ENCODE measurements around the gene XCR1. TPM values are rescaled to one million over a fixed set of nuclear protein-coding genes. Genes with fewer than 3 reads are reported as not detected.

Gene XCR1
- total and polyA plus RNA-seq, 2 experiments from 2014 or later, result not detected

GRCh38 chr3:46024131-46024530 lies 3.2 kb downstream of the XCR1 start (continued):
- TF ChIP-seq ETS1 (IDR thresholded peaks at IDR 0.05) (no peak), ZNF331 (CRISPR knock-in tag; IDR thresholded peaks at IDR 0.05; ENCODE audit: low read depth) (no peak)

- TF ChIP-seq CTCF (conservative IDR thresholded peaks at IDR 0.05; ENCODE audit: low read depth in 2 of 2) (no peak), ZNF331 (CRISPR knock-in tag; IDR thresholded peaks at IDR 0.05; ENCODE audit: low read depth) (no peak), STAT1 (IDR thresholded peaks at IDR 0.05; ENCODE audit: unreplicated experiment) (no peak)
- H3K4me3 ChIP-seq, result no peak overlapping the region
- H3K4me1 ChIP-seq (ENCODE audit: insufficient read depth), result no peaks in the 10 kb centered on the region
- H3K9me2 ChIP-seq (ENCODE audit: insufficient read depth), result 0 out of 2 replicates have a peak, but pooled peaks cover 7% of the 10 kb centered on the region
- H3K4me1 Mint-ChIP-seq, result no peaks in the 10 kb centered on the region
- H3K36me3 Mint-ChIP-seq (ENCODE audit: low read depth), result peaks cover 7% of the 10 kb centered on the region; the same call in 2 of the 3 replicates
- H3K27ac ChIP-seq (ENCODE audit: low read depth), result no peak overlapping the region
- H3K27me3 ChIP-seq (ENCODE audit: insufficient read depth), result no peaks in the 10 kb centered on the region
- no peaks in the 10 kb centered on the region for H4K20me1 ChIP-seq (replicated peaks; ENCODE audit: insufficient read depth)
- peaks cover 19% of the 10 kb centered on the region for H3K9me3 Mint-ChIP-seq
- H3K4me2 ChIP-seq, result no peak overlapping the region
- H3K4me3 Mint-ChIP-seq, result no peak overlapping the region
- peak overlapping the region; percentile 58; the same call in 1 of the 2 replicates for H3K27ac Mint-ChIP-seq
- H3F3A ChIP-seq (replicated peaks; ENCODE audit: low read depth), result no peaks in the 10 kb centered on the region
- H3K27me3 Mint-ChIP-seq (ENCODE audit: insufficient read depth, low read depth, poor library complexity), result peaks cover 9% of the 10 kb centered on the region
- 0 out of 2 replicates have a peak, but pooled peaks cover 4% of the 10 kb centered on the region for H3K36me3 ChIP-seq (ENCODE audit: insufficient read depth)
- no peak for ATAC-seq
- DNase-seq (ENCODE audit: low spot score), result no peak
- H3K79me2 ChIP-seq (replicated peaks; ENCODE audit: insufficient read depth), result no peaks in the 10 kb centered on the region
- peak overlapping the region; percentile 59; the same call in 1 of the 2 replicates for H2AFZ ChIP-seq
Observed at GRCh38 chr3:46022909-46023785, 4.1 kb downstream of the XCR1 start.

GRCh38 chr3:46021516-46021915 lies 5.8 kb downstream of the XCR1 start:
- Histone ChIP-seq H3K79me2 (replicated peaks; ENCODE audit: insufficient read depth) (no peaks in the 10 kb centered on the region), H3K4me3 (no peak overlapping the region), H3K36me3 (ENCODE audit: insufficient read depth) (no peaks in the 10 kb centered on the region), H4K20me1 (replicated peaks; ENCODE audit: insufficient read depth) (no peaks in the 10 kb centered on the region), H3K27ac (ENCODE audit: low read depth) (no peak overlapping the region), H3K9me2 (ENCODE audit: insufficient read depth) (peaks cover 11% of the 10 kb centered on the region; the same call in 1 of the 2 replicates), H3K4me1 (ENCODE audit: insufficient read depth) (no peaks in the 10 kb centered on the region), H3K4me2 (no peak overlapping the region), H2AFZ (no peak overlapping the region), H3K27me3 (ENCODE audit: insufficient read depth) (no peaks in the 10 kb centered on the region), H3F3A (replicated peaks; ENCODE audit: low read depth) (no peaks in the 10 kb centered on the region)
- peaks cover 4% of the 10 kb centered on the region; the same call in 2 of the 3 replicates for H3K9me3 Mint-ChIP-seq
- ATAC-seq (no peak), DNase-seq (ENCODE audit: low spot score) (no peak)
- peaks cover 9% of the 10 kb centered on the region for H3K27me3 Mint-ChIP-seq (ENCODE audit: insufficient read depth, low read depth, poor library complexity)
- no peaks in the 10 kb centered on the region for H3K36me3 Mint-ChIP-seq (ENCODE audit: low read depth)
- H3K4me1 Mint-ChIP-seq, result no peaks in the 10 kb centered on the region
- no peak overlapping the region for H3K27ac Mint-ChIP-seq
- H3K4me3 Mint-ChIP-seq, result no peak overlapping the region
- TF ChIP-seq STAT1 (IDR thresholded peaks at IDR 0.05; ENCODE audit: unreplicated experiment), result no peak
- no peak for TF ChIP-seq POLR2AphosphoS5 (IDR thresholded peaks at IDR 0.05; ENCODE audit: low read depth)
- TF ChIP-seq CREB1 (CRISPR knock-in tag; IDR thresholded peaks at IDR 0.05; ENCODE audit: low read depth), result no peak
- no peak for TF ChIP-seq ETS1 (IDR thresholded peaks at IDR 0.05)
- no peak for TF ChIP-seq NANOG (IDR thresholded peaks at IDR 0.05; ENCODE audit: borderline replicate concordance)
- no peak for TF ChIP-seq EZH2 (IDR thresholded peaks at IDR 0.05; ENCODE audit: low read depth, unreplicated experiment)
- TF ChIP-seq REST (IDR thresholded peaks at IDR 0.05; ENCODE audit: unreplicated experiment), result no peak
- no peak for TF ChIP-seq JUNB (IDR thresholded peaks at IDR 0.05; ENCODE audit: unreplicated experiment)
- TF ChIP-seq ZNF114 (CRISPR knock-in tag; IDR thresholded peaks at IDR 0.05), result no peak
- no peak for TF ChIP-seq CTCF (conservative IDR thresholded peaks at IDR 0.05; ENCODE audit: low read depth in 2 of 2)
